T-cell (primary cell): ENCODE results near the gene WNT8A. TPM values are rescaled to one million over a fixed set of nuclear protein-coding genes. Genes with fewer than 3 reads are reported as not detected.

Experiments
- ATAC-seq, 4 experiments: fragments of 200-7000 bp in 3 of 4; fragments of 150-1000 bp in 1 of 4; cut with Tn5 transposase; replicated peaks in 1 of 4; 1 replicate in 3 of 4; 2 replicates in 1 of 4; pipeline ENCODE4 v1.10.0; 2021; ENCODE audit warnings: moderate library complexity in 3 of 4, mild to moderate bottlenecking in 2 of 4, moderate number of reproducible peaks in 1 of 4
- CTCF ChIA-PET, 2 donors: fragments of 300-600 bp; sonication (Branson Sonifier 250); formaldehyde crosslinking; loops; one replicate each; lab custom pipeline; 2022; ENCODE audit warnings: antibody characterized with exemption in 2 of 2; lab: Charles Lee
- POLR2A ChIA-PET, 2 donors: fragments of 300-600 bp; sonication (Branson Sonifier 250); formaldehyde crosslinking; loops; one replicate each; lab custom pipeline; 2022; ENCODE audit warnings: antibody characterized with exemption in 2 of 2; lab: Charles Lee
- DNase-seq, 35 experiments: peaks; one replicate each; pipeline versions ENCODE4 v3.0.0 to v3.0.0-alpha.2; 2013 to 2023
- H3K27ac ChIP-seq: one replicate; pipeline ENCODE4 v1.5.1; 2013; ENCODE audit warnings: low read length
- H3K27me3 ChIP-seq, 2 experiments: replicated peaks in 1 of 2; 1 replicate in 1 of 2; 2 replicates in 1 of 2; pipeline versions ENCODE4 v1.6.1 to v1.7.0; 2013; ENCODE audit warnings: low read length in 1 of 2, mixed read lengths in 1 of 2; ENCODE audit not compliant: control insufficient read depth in 2 of 2, insufficient read depth in 2 of 2; ENCODE audit errors: extremely low read depth in 1 of 2
- H3K36me3 ChIP-seq, 2 donors: 1 replicate in 1 of 2; 2 replicates in 1 of 2; pipeline versions ENCODE4 v1.6.1 to v1.7.0; 2013; ENCODE audit warnings: low read length in 1 of 2; ENCODE audit not compliant: control insufficient read depth in 2 of 2, insufficient read depth in 1 of 2; ENCODE audit errors: extremely low read depth in 1 of 2
- H3K4me1 ChIP-seq, 2 experiments: 1 replicate in 1 of 2; 2 replicates in 1 of 2; pipeline versions ENCODE4 v1.6.1 to v1.7.0; 2013; ENCODE audit warnings: low read length in 2 of 2, mixed read lengths in 1 of 2; ENCODE audit not compliant: insufficient read depth in 2 of 2, control insufficient read depth in 1 of 2; ENCODE audit errors: extremely low read depth in 1 of 2
- H3K4me3 ChIP-seq, 2 donors: 1 replicate in 1 of 2; 2 replicates in 1 of 2; pipeline versions ENCODE4 v1.5.1 to v1.7.0; 2013; ENCODE audit warnings: mild to moderate bottlenecking in 2 of 2, low read length in 1 of 2, moderate library complexity in 1 of 2; ENCODE audit not compliant: control insufficient read depth in 1 of 2; ENCODE audit errors: extremely low read depth in 1 of 2
- H3K9me3 ChIP-seq: 2 replicates; pipeline ENCODE4 v1.7.0; 2013
- H3K27ac Mint-ChIP-seq, 2 donors: one replicate each; pipeline ENCODE4 v1.8.0; 2020 to 2021; ENCODE audit warnings: mild to moderate bottlenecking in 2 of 2, mixed read lengths in 2 of 2
- H3K27me3 Mint-ChIP-seq, 2 donors: one replicate each; pipeline ENCODE4 v1.8.0; 2021 to 2022; ENCODE audit warnings: mixed read lengths in 2 of 2
- H3K36me3 Mint-ChIP-seq: one replicate; pipeline ENCODE4 v1.8.0; 2021; ENCODE audit warnings: mixed read lengths
- H3K4me1 Mint-ChIP-seq, 3 donors: one replicate each; pipeline ENCODE4 v1.8.0; 2020 to 2022; ENCODE audit warnings: mixed read lengths in 3 of 3, mild to moderate bottlenecking in 1 of 3
- H3K4me3 Mint-ChIP-seq, 3 donors: one replicate each; pipeline ENCODE4 v1.8.0; 2020 to 2022; ENCODE audit warnings: mild to moderate bottlenecking in 3 of 3, mixed read lengths in 3 of 3, moderate library complexity in 3 of 3
- H3K9me3 Mint-ChIP-seq, 3 donors: one replicate each; pipeline ENCODE4 v1.8.0; 2020 to 2022; ENCODE audit warnings: mixed read lengths in 3 of 3
- WGBS: methylation state at CpG from one replicate; pipeline ENCODE4 v1.1.5; 2013; ENCODE audit warnings: missing lambda C conversion rate; ENCODE audit not compliant: insufficient coverage; 5-methylcytosine and 5-hydroxymethylcytosine counted together
- total RNA-seq, 35 experiments: library from RNA in 6 of 35; stranded (reverse) in 6 of 35; fragments of 120-200 nt in 1 of 35; gene quantifications; one replicate each; pipeline versions ENCODE4 v1.2.1 to v1.2.4 and lab custom pipeline; 2013 to 2026

WNT8A gene
- total RNA-seq, 5 donors from 2014 or later (not counting 1 experiment from before 2014, with no cell fraction given), result not detected

- H3K36me3 Mint-ChIP-seq, result no peaks in the 10 kb centered on the region
- peaks cover 3 to 6% of the 10 kb centered on the region in 2 donors for H3K27me3 Mint-ChIP-seq
- H3K27ac ChIP-seq, result no peak overlapping the region
- no peak overlapping the region for H3K4me3 ChIP-seq
- H3K4me3 Mint-ChIP-seq, result no peak overlapping the region
- H3K9me3 ChIP-seq, result no peaks in the 10 kb centered on the region
- DNase-seq (no peak), ATAC-seq (no peak)
- no peaks in the 10 kb centered on the region for H3K4me1 Mint-ChIP-seq
- H3K36me3 ChIP-seq, result no peaks in the 10 kb centered on the region
- no peak overlapping the region for H3K27ac Mint-ChIP-seq
- POLR2A ChIA-PET, result no interaction called here
- peaks cover 0 to 12% of the 10 kb centered on the region in 2 experiments for H3K27me3 ChIP-seq
- CTCF ChIA-PET, result no interaction called here
- H3K9me3 Mint-ChIP-seq, result no peaks in the 10 kb centered on the region
- H3K4me1 ChIP-seq, result no peaks in the 10 kb centered on the region
Observed at GRCh38 chr5:138115254-138115653, 31.4 kb downstream of the WNT8A start.

GRCh38 chr5:138128334-138128733 is 44.5 kb downstream of the WNT8A start:
- ChIA-PET CTCF (interaction anchor here in 1 of 2 donors (0.5 to 0.9 kb wide), 2 partner anchors 51 to 176 kb away, joined by 3 read pairs; no protein-coding TSS in a partner anchor), POLR2A (interaction anchor here in 1 of 2 donors (0.6 kb wide), 1 partner anchor 15 kb away, joined by 3 read pairs; no protein-coding TSS in a partner anchor)
- Mint-ChIP-seq H3K27me3 (peaks cover 0 to 9% of the 10 kb centered on the region in 2 donors), H3K9me3 (no peaks in the 10 kb centered on the region), H3K36me3 (no peaks in the 10 kb centered on the region), H3K27ac (no peak overlapping the region), H3K4me3 (no peak overlapping the region), H3K4me1 (peaks cover 0 to 4% (median 0%) of the 10 kb centered on the region in 3 donors)
- H3K27me3 ChIP-seq, result peaks cover 0 to 14% of the 10 kb centered on the region in 2 experiments
- DNase-seq, result no peak
- no peaks in the 10 kb centered on the region for H3K36me3 ChIP-seq
- H3K4me3 ChIP-seq, result no peak overlapping the region
- no peak overlapping the region for H3K27ac ChIP-seq
- H3K4me1 ChIP-seq, result no peaks in the 10 kb centered on the region
- WGBS, result 64% methylated on average over 2 of the region's 5 CpGs
- H3K9me3 ChIP-seq, result no peaks in the 10 kb centered on the region
- no peak for ATAC-seq

GRCh38 chr5:138129347-138129746 is 45.5 kb downstream of the WNT8A start:
- ChIA-PET POLR2A (interaction anchor here in 1 of 2 donors (0.6 kb wide), 1 partner anchor 407 kb away, joined by 3 read pairs; no protein-coding TSS in a partner anchor), CTCF (interaction anchor here (0.7 to 1.2 kb wide), 3 partner anchors 39 to 93 kb away, joined by 3 to 5 read pairs (median 4); no protein-coding TSS in a partner anchor)
- peaks cover 0 to 8% of the 10 kb centered on the region in 2 donors for H3K27me3 Mint-ChIP-seq
- no peak overlapping the region for H3K27ac Mint-ChIP-seq
- Histone ChIP-seq H3K4me3 (no peak overlapping the region), H3K27me3 (peaks cover 0 to 13% of the 10 kb centered on the region in 2 experiments), H3K4me1 (no peaks in the 10 kb centered on the region), H3K27ac (no peak overlapping the region), H3K9me3 (no peaks in the 10 kb centered on the region), H3K36me3 (no peaks in the 10 kb centered on the region)
- ATAC-seq (no peak), DNase-seq (no peak)
- no peak overlapping the region for H3K4me3 Mint-ChIP-seq
- WGBS, result 94% methylated on average over 4 of the region's 6 CpGs
- H3K9me3 Mint-ChIP-seq, result no peaks in the 10 kb centered on the region
- H3K4me1 Mint-ChIP-seq, result peaks cover 0 to 4% (median 0%) of the 10 kb centered on the region in 3 donors
- H3K36me3 Mint-ChIP-seq, result no peaks in the 10 kb centered on the region

DNA sequence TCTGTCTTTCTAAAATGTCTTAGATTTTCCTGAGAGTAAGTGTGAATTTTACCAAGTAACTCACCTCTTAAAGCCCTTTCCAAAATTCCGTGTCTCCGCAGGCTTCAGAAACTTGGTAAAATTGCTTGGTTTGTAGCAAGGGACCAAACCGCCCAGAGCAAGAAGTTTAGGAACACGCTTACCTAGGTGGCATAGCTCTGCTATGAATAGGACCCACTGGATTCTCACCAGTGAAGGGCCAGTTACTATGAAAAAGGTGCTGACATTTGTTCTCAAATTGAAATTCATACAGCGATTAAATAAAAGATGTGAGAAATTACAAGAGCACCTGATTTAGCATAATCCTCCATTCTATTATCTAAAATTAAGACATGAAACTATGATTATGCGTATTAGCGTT is 48.7 kb downstream of the WNT8A start:
- no peaks in the 10 kb centered on the region for H3K36me3 Mint-ChIP-seq
- Histone ChIP-seq H3K9me3 (no peaks in the 10 kb centered on the region), H3K27ac (no peak overlapping the region), H3K4me1 (no peaks in the 10 kb centered on the region), H3K27me3 (peaks cover 0 to 8% of the 10 kb centered on the region in 2 experiments), H3K4me3 (no peak overlapping the region), H3K36me3 (no peaks in the 10 kb centered on the region)
- H3K4me3 Mint-ChIP-seq, result peak overlapping the region in 2 of 3 donors; percentile 75 to 76
- 100% methylated on average over 2 of the region's 7 CpGs for WGBS
- ChIA-PET POLR2A (interaction anchor here in 1 of 2 donors (0.7 kb wide), 1 partner anchor 51 kb away, joined by 3 read pairs; no protein-coding TSS in a partner anchor), CTCF (interaction anchor here (0.6 to 3.2 kb wide), 12 partner anchors 12 to 503 kb away, joined by 3 to 32 read pairs (median 5); no protein-coding TSS in a partner anchor)
- H3K4me1 Mint-ChIP-seq, result peaks cover 0 to 4% (median 0%) of the 10 kb centered on the region in 3 donors
- ATAC-seq (no peak), DNase-seq (no peak)
- H3K9me3 Mint-ChIP-seq, result no peaks in the 10 kb centered on the region
- H3K27me3 Mint-ChIP-seq, result peaks cover 5 to 17% of the 10 kb centered on the region in 2 donors
- no peak overlapping the region for H3K27ac Mint-ChIP-seq

DNA sequence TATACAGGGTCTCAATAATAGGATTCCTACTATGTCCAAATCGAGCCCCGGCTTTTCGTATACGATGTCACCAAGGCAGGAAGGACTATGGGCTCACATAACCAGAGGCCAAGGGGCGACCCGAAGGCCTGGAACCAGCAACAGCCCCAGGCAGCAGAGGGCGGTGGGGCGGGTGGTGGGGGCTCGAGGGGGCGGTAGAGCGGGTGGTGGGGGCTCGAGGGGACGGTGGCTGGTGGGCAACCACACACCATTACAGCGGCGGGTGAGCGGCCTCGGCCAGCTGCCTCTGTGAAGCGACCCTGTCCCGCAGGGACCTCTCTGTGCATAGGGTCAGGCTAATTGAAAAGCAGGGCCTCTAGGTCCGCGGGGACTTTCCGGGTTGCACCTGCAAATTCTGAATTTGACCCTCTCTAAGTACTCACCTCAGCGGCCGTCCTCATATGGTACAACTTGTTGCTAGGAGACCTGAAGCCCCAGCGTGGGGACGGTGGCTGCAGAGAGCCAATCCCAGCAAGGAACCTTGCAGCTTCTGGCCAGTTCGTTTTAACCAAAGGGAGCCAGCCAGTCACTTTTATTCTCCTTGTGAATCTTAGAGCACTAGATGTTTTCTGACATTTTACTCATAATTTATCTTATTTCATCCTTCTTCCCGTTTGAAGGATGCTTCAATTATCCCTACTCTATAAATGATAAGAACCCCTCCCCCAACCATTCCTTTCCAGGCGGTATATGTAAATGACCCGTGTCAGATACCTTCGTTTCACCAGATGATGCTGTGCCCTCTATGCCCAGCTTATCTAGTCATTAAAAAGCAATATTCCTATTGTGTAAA is 55.3 kb downstream of the WNT8A start, which contains the start of gene NME5:
NME5 (minus strand) TSS at position 480 of the 832 bp plus-strand sequence. CDS start 648 bp downstream, outside the sequence.
- no peaks in the 10 kb centered on the region for H3K9me3 ChIP-seq
- DNase-seq (no peak), ATAC-seq (no peak)
- H3K27ac ChIP-seq, result no peak within 1 kb of the TSS
- ChIA-PET CTCF (no interaction called here), POLR2A (no interaction called here)
- Mint-ChIP-seq H3K27me3 (peaks cover 11 to 16% of the 10 kb centered on the region in 2 donors), H3K9me3 (no peaks in the 10 kb centered on the region), H3K36me3 (no peaks in the 10 kb centered on the region), H3K4me1 (no peaks in the 10 kb centered on the region), H3K27ac (no peak within 1 kb of the TSS), H3K4me3 (no peak within 1 kb of the TSS)
- H3K27me3 ChIP-seq, result peaks cover 4 to 9% of the 10 kb centered on the region in 2 experiments
- 30% methylated on average over 22 of the region's 31 CpGs for WGBS
- H3K36me3 ChIP-seq, result no peaks in the 10 kb centered on the region
- H3K4me3 ChIP-seq, result no peak within 1 kb of the TSS
- H3K4me1 ChIP-seq, result peaks cover 0 to 3% of the 10 kb centered on the region in 2 experiments

DNA sequence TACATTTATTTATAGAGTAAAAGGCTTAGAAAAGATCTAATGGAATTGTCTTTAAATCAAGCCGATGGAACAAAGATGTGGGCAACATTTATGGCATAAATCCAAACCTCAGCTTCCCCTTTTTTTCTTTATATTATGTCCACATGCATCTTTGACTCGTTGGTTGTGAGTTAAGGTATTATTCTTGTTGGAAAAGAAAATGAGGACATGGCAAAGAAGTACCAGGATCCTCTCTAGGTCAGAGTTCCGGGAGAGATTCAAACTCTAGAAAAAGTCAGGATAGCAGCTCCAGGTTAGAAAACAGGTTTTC is 55.9 kb downstream of the WNT8A start:
- no peaks in the 10 kb centered on the region for H3K36me3 Mint-ChIP-seq
- Histone ChIP-seq H3K27me3 (peaks cover 4 to 9% of the 10 kb centered on the region in 2 experiments), H3K27ac (no peak overlapping the region), H3K4me1 (peaks cover 0 to 3% of the 10 kb centered on the region in 2 experiments), H3K36me3 (no peaks in the 10 kb centered on the region), H3K4me3 (no peak overlapping the region), H3K9me3 (no peaks in the 10 kb centered on the region)
- DNase-seq (no peak), ATAC-seq (no peak)
- H3K27ac Mint-ChIP-seq, result no peak overlapping the region
- ChIA-PET POLR2A (no interaction called here), CTCF (interaction anchor here in 1 of 2 donors (0.7 kb wide), 1 partner anchor 298 kb away, joined by 3 read pairs; no protein-coding TSS in a partner anchor)
- H3K4me1 Mint-ChIP-seq, result no peaks in the 10 kb centered on the region
- WGBS, result 100% methylated on average over 1 of the region's 3 CpGs
- no peak overlapping the region for H3K4me3 Mint-ChIP-seq
- peaks cover 11 to 16% of the 10 kb centered on the region in 2 donors for H3K27me3 Mint-ChIP-seq
- no peaks in the 10 kb centered on the region for H3K9me3 Mint-ChIP-seq
